ENCODE results near the gene MS4A15.
A peak's percentile ranks its signal among the peaks of the same experiment; 100 is the strongest.

MS4A15 gene

DNA sequence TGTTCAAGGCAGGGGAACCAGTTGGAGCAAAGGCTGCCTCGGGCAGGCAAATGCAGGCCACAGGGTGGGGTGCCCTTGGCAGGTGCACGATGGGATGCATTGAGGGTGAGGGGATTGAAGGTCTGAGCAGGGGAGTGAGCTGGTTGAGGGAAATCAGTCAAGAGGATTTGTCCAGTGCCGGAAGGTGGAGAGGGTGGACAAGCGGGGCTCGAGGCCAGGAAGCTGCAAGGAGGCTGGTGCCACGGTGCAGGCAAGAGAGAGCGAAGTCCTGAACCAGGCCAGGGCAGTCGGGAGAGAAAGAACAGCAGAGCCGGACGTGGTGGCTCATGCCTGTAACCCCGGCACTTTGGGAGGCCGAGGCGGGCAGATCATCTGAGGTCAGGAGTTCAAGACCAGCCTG is 18.1 kb downstream of the MS4A15 start:
- Mint-ChIP-seq H3K36me3 (ENCODE audit: insufficient read depth) (no peaks in the 10 kb centered on the region), H3K27ac (no peak overlapping the region), H3K4me3 (peak overlapping the region in 1 of 2 donors; percentile 30), H3K4me1 (ENCODE audit: low read depth in 2 of 2) (peaks cover 7 to 11% of the 10 kb centered on the region in 2 donors), H3K9me3 (no peaks in the 10 kb centered on the region), H3K27me3 (peaks cover 15 to 46% of the 10 kb centered on the region in 2 donors)
- DNase-seq (no peak), ATAC-seq (replicated peaks) (no peak)

DNA sequence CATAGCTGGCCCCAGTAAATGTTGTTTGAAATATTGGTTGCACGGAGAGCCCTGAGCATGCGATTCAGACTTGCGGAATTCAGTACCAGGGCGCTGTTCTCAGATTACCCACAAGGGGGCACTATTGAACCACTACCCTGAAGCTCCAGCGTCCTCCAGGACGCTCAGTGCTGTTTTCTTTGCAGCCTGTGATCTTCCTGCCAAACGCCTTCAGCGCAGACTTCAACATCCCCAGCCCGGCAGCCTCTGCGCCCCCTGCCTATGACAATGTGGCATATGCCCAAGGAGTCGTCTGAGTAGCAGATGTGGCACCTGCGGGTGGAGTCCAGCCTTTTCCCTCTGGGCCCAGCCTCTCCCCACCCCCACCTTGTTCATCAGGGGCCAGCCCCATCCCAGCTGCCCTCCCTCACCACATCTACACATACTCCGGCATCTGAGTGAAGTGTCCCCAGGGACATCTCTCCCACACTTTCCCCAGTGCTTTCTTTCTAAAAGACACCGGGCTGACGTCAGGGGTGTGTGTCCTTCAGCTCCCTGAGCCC is 18.8 kb downstream of the MS4A15 start:
- peaks cover 7 to 11% of the 10 kb centered on the region in 2 donors for H3K4me1 Mint-ChIP-seq (ENCODE audit: low read depth in 2 of 2)
- no peaks in the 10 kb centered on the region for H3K36me3 Mint-ChIP-seq (ENCODE audit: insufficient read depth)
- no peak overlapping the region for H3K27ac Mint-ChIP-seq
- ATAC-seq (replicated peaks), result peak; percentile 95
- H3K4me3 Mint-ChIP-seq, result no peak overlapping the region
- H3K9me3 Mint-ChIP-seq, result no peaks in the 10 kb centered on the region
- peak; percentile 66 to 80 (median 71) for DNase-seq
- H3K27me3 Mint-ChIP-seq, result peaks cover 10 to 40% of the 10 kb centered on the region in 2 donors

DNA sequence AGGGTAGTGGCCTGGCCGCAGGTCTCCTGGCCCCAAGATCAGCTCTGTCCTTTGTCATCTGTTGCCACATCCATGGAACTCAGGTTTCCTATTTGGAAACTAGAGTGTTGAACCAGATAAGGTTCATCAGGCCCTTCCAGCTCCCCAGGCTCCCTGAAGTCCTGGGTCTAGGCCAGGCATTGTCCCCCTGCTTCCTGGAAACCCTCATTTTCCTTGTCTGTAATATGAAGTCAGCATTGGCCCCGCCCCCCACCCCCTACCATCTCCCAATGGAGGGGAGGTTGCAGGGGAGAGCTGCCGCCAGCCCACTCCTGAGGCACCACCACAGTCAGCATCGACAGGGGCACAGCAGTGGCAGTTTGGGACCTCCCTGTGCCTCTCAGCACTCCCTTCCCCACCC is 19.5 kb downstream of the MS4A15 start:
- peaks cover 9 to 37% of the 10 kb centered on the region in 2 donors for H3K27me3 Mint-ChIP-seq
- H3K36me3 Mint-ChIP-seq (ENCODE audit: insufficient read depth), result no peaks in the 10 kb centered on the region
- peaks cover 7 to 11% of the 10 kb centered on the region in 2 donors for H3K4me1 Mint-ChIP-seq (ENCODE audit: low read depth in 2 of 2)
- H3K4me3 Mint-ChIP-seq, result no peak overlapping the region
- no peak overlapping the region for H3K27ac Mint-ChIP-seq
- DNase-seq (no peak), ATAC-seq (replicated peaks) (no peak)
- no peaks in the 10 kb centered on the region for H3K9me3 Mint-ChIP-seq

DNA sequence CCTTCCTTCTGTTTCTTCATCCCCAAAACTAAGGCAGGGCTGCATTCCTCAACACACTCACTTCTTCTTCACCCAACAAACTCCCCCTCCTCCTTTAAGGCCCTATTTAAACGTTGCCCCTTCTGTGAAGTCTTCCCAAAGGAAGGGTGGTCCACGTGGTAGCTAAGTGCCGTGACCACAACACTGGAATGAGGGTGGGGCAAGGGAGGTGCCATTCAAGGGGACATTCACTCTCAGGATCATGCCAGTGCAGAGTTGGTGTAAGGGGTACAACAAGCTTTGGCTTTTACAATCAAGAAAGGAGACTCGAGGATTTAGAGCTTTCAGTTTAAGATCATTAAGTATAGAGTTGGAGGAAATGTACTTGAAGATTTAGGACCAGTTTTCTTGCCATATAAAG is 20.4 kb downstream of the MS4A15 start:
- H3K36me3 Mint-ChIP-seq (ENCODE audit: insufficient read depth), result no peaks in the 10 kb centered on the region
- no peaks in the 10 kb centered on the region for H3K9me3 Mint-ChIP-seq
- H3K4me3 Mint-ChIP-seq, result no peak overlapping the region
- no peak for DNase-seq
- peaks cover 0 to 27% of the 10 kb centered on the region in 2 donors for H3K27me3 Mint-ChIP-seq
- ATAC-seq (replicated peaks), result no peak
- peaks cover 7 to 11% of the 10 kb centered on the region in 2 donors for H3K4me1 Mint-ChIP-seq (ENCODE audit: low read depth in 2 of 2)
- H3K27ac Mint-ChIP-seq, result no peak overlapping the region

DNA sequence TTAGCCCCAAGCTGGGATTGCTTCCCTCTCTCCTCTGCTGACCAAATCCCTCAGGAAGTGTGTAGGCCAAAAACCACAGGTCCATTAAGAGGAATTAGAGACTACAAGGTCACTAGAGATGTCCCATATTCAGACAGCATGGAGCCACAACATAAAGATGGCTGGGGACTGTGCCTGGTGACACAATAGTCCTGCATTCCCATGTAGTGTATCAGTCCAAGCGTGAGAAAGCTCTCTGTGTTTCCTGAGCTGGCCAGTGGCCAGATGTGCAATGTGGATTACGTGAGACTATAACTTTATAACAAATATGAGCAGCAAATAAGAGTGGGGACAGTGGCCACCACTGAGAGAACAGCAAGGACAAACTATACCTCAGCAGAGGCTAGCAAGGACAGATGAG is 20.9 kb downstream of the MS4A15 start:
- ATAC-seq (replicated peaks), result no peak
- no peak for DNase-seq
- Mint-ChIP-seq H3K4me1 (ENCODE audit: low read depth in 2 of 2) (peaks cover 7 to 11% of the 10 kb centered on the region in 2 donors), H3K27ac (no peak overlapping the region), H3K4me3 (no peak overlapping the region), H3K36me3 (ENCODE audit: insufficient read depth) (no peaks in the 10 kb centered on the region), H3K27me3 (peaks cover 0 to 23% of the 10 kb centered on the region in 2 donors), H3K9me3 (no peaks in the 10 kb centered on the region)

DNA sequence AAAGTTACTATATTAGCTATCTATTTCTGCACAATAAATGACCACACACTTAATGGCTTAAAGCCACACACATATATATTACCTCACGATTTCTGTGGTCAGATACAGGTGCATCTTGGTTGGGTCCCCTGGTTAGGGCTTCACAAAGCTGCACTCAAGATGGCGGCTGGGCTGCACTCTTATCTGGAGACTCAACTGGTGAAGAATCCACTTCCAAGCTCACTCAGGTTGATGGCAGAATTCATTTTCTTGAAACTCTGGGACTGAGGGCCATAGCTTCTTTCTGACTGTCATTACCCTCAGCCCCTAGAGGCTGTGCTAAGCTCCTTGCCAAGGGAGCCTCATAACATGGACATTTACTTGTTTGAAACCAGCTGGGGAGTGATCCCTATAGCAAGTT is 23.4 kb downstream of the MS4A15 start:
- Mint-ChIP-seq H3K27me3 (no peaks in the 10 kb centered on the region), H3K36me3 (ENCODE audit: insufficient read depth) (no peaks in the 10 kb centered on the region), H3K9me3 (no peaks in the 10 kb centered on the region), H3K4me1 (ENCODE audit: low read depth in 2 of 2) (peaks cover 0 to 3% of the 10 kb centered on the region in 2 donors), H3K27ac (no peak overlapping the region), H3K4me3 (no peak overlapping the region)
- ATAC-seq (replicated peaks) (no peak), DNase-seq (no peak)

DNA sequence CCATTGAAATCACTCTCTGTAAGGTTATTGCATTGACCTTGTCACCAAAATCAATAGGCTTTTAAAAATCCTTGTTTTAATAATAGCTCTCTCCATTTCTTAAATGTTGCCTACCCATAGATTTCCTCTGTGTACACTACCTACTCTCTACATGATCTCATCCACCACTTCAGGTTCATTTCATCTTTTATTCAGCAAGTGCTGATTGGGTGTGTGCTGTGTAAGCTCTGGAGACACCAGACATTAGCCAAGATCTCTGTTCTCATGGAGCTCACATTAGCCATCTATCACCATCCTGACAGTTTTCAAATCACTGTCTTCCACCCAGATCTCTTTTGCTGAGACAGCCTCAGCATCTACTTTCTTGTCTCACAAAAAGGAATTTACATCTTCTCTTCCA is 24.1 kb downstream of the MS4A15 start:
- H3K27ac Mint-ChIP-seq, result no peak overlapping the region
- no peaks in the 10 kb centered on the region for H3K36me3 Mint-ChIP-seq (ENCODE audit: insufficient read depth)
- no peaks in the 10 kb centered on the region for H3K27me3 Mint-ChIP-seq
- DNase-seq (no peak), ATAC-seq (replicated peaks) (no peak)
- H3K4me3 Mint-ChIP-seq, result no peak overlapping the region
- H3K9me3 Mint-ChIP-seq, result no peaks in the 10 kb centered on the region
- no peaks in the 10 kb centered on the region for H3K4me1 Mint-ChIP-seq (ENCODE audit: low read depth in 2 of 2)

DNA sequence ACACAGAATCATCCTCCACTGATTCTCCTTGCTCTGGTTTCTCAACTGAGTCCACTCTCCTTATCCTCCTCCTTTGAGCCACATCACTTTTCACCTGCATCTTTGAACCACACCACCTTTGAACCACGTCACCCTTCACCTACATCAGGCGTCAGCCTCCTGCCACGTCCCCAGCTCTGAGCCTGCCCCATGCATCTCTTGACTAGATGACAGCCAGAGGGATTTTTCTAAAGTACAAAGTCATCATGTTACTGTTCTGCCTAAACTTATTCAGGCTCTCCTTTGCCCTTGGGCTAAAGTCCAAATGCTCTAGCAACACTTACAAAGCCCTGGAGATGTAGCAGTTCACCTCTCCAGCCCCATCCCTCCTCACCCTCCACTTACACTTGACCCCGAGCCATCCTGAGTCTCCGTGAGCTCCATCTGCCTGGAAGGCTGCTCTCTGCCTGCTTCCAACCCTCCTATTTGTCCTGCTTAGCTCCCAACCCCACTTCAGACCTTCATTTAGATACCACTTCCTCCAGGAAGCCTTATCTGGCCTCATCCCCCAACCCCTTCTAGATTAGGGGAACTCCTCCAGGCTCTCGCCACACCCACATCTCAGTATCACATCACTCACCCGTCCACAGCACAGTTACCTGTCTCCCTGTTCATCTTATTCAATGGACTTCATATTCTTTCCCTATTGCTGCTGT is 24.8 kb downstream of the MS4A15 start:
- no peaks in the 10 kb centered on the region for H3K4me1 Mint-ChIP-seq (ENCODE audit: low read depth in 2 of 2)
- H3K27ac Mint-ChIP-seq, result no peak overlapping the region

DNA sequence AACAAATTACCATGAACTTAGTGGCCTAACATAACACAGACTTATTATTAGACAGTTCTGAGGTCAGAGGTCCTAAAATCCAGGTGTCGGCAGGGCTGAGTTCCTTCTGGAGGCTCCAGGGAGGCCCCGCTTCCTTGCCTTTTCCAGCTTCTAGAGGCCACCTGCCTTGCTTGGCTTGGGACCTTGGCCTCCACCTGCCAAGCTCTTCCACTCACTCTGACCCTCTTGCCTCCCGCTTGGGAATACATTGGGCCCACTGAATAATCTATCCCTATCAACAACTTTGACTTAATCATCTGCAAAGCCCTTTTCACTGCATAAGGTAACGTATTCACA is 25.3 kb downstream of the MS4A15 start:
- no peaks in the 10 kb centered on the region for H3K9me3 Mint-ChIP-seq
- no peak overlapping the region for H3K27ac Mint-ChIP-seq
- no peaks in the 10 kb centered on the region for H3K27me3 Mint-ChIP-seq
- no peaks in the 10 kb centered on the region for H3K4me1 Mint-ChIP-seq (ENCODE audit: low read depth in 2 of 2)
- no peak overlapping the region for H3K4me3 Mint-ChIP-seq
- ATAC-seq (replicated peaks) (no peak), DNase-seq (no peak)
- H3K36me3 Mint-ChIP-seq (ENCODE audit: insufficient read depth), result no peaks in the 10 kb centered on the region

More for the DNA sequence above, 24.8 kb downstream of the MS4A15 start:
- ATAC-seq (replicated peaks), result no peak
- Mint-ChIP-seq H3K36me3 (ENCODE audit: insufficient read depth) (no peaks in the 10 kb centered on the region), H3K9me3 (no peaks in the 10 kb centered on the region), H3K4me3 (no peak overlapping the region), H3K27me3 (no peaks in the 10 kb centered on the region)
- DNase-seq, result no peak

DNA sequence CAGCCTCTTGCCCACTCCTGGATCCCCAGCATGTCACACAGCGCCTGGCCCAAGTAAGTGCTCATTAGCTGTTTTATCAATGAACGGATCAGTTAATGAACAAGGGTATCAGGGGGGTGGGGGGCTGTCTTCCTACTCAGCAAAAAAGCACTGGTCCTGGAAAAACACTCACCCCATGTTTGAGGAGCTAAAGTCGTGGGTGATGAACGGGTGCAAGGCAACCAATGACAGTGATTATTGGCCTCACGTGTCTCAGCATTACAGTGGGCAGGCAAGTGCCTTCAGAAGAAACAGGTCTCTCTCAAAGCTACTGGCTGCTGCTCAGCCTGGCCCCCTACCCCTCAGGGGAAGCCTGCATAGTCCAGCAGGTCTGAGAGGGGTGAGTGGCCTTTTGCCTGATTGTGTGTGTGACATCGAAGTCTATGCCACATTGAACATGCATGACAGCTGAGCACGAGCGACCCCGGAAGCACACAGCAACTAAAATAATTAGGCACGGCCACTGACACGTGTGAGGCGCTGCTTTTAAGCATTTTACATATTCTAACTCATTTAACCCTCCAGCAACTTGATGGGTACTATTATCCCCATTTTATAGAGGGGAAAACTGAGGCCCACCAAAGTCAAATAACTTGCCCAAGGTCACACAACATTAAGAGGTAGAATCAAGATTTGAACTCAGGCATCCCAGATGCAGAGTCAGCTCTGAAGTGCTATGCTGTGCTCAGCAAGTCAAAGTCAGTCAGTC is 25.9 kb downstream of the MS4A15 start:
- no peaks in the 10 kb centered on the region for H3K27me3 Mint-ChIP-seq
- ATAC-seq (replicated peaks) (no peak), DNase-seq (no peak)
- H3K36me3 Mint-ChIP-seq (ENCODE audit: insufficient read depth), result no peaks in the 10 kb centered on the region
- H3K27ac Mint-ChIP-seq, result no peak overlapping the region
- no peak overlapping the region for H3K4me3 Mint-ChIP-seq
- H3K4me1 Mint-ChIP-seq (ENCODE audit: low read depth in 2 of 2), result no peaks in the 10 kb centered on the region
- H3K9me3 Mint-ChIP-seq, result no peaks in the 10 kb centered on the region

DNA sequence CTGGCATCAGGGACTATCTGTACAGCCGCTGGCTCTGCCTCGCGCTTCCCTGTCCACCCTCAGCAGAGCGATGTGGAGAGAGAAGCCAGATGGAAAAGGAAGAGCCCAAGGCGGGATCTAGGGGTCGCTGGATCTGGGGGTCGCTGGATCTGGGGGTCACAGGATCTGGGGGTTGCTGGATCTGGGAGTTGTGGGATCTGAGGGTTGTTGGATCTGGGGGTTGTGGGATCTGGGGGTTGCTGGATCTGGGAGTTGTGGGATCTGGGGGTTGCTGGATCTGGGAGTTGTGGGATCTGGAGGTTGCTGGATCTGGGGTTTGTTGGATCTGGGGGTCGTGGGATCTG is 26.4 kb downstream of the MS4A15 start:
- DNase-seq (no peak), ATAC-seq (replicated peaks) (no peak)
- Mint-ChIP-seq H3K4me3 (no peak overlapping the region), H3K9me3 (no peaks in the 10 kb centered on the region), H3K4me1 (ENCODE audit: low read depth in 2 of 2) (no peaks in the 10 kb centered on the region), H3K27ac (no peak overlapping the region), H3K27me3 (no peaks in the 10 kb centered on the region), H3K36me3 (ENCODE audit: insufficient read depth) (no peaks in the 10 kb centered on the region)

DNA sequence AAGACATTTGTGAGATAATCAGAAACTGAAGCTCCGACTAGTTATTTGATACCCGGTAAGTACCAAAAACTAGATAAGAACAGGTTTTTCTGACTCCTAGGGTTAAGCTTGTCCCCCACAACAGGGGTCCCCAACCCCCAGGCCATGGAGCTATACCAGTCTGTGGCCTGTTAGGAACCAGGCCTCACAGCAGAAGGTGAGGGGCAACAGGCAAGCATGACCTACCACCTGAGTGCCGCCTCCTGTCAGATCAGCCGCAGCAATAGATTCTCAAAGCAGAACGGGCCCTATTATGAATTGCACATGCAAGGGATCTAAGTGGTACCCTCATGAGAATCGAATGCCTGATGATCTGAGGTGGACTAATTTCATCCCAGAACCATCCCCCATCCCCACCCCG is 27.2 kb downstream of the MS4A15 start:
- Mint-ChIP-seq H3K4me1 (ENCODE audit: low read depth in 2 of 2) (no peaks in the 10 kb centered on the region), H3K36me3 (ENCODE audit: insufficient read depth) (no peaks in the 10 kb centered on the region), H3K4me3 (no peak overlapping the region), H3K27me3 (no peaks in the 10 kb centered on the region), H3K9me3 (no peaks in the 10 kb centered on the region), H3K27ac (no peak overlapping the region)
- DNase-seq (no peak), ATAC-seq (replicated peaks) (no peak)

DNA sequence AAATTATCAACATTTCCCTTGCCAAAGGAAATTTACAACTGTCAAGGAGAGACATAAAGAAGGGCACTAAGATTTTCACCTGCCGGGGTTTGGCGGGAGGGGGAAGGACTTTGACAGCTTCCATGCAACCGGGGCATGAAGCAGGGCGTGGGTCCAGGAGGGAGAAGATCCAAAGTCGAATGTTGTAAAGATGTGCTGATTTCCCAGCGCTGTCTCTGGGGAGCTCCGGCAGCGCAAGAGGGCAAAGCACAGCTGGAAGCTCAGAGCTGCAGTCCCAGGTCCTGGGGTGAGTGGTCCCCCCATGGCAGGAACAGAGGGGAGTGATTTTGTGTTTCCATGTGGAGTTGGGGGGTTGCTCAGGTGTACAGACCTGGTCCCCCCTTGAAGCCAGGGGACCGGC is 28.5 kb downstream of the MS4A15 start, which contains the start of gene MS4A10:
MS4A10 (plus strand) TSS at position 198 of the 400 bp plus-strand sequence. CDS start 5,003 bp downstream, outside the sequence.
- Mint-ChIP-seq H3K27me3 (no peaks in the 10 kb centered on the region), H3K27ac (no peak within 1 kb of the TSS)

DNA sequence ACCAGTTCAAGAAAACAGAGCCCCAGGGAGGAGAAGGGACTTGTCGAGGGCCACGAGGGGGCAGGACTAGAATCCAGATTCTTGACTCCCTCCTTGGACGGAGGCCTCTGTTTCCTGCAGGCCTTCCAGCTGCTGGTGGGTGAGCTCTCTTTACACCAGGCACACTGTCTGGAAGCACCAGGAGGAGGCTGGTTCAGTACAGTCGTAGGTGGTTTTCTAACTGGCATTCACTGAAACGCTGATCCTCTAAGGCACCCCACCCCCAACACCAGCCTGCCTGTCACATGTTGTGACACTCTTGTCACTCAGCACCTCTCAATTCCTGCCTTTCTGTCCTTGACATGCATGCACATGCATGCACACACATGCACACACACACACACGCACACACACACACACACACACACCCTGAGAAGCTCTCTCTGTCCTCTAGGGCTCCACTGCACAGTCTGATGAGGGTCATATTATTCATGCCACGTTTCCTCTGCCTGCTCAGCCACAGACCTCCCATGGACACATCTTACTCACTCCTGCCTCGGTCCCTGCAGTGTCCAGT is 29.2 kb downstream of the MS4A15 start:
- Mint-ChIP-seq H3K36me3 (ENCODE audit: insufficient read depth) (no peaks in the 10 kb centered on the region), H3K4me1 (ENCODE audit: low read depth in 2 of 2) (no peaks in the 10 kb centered on the region), H3K27ac (no peak overlapping the region), H3K9me3 (no peaks in the 10 kb centered on the region), H3K27me3 (no peaks in the 10 kb centered on the region), H3K4me3 (no peak overlapping the region)
- no peak for DNase-seq
- ATAC-seq (replicated peaks), result no peak

More for the DNA sequence above, 28.5 kb downstream of the MS4A15 start, which contains the start of gene MS4A10:
- DNase-seq (no peak), ATAC-seq (replicated peaks) (no peak)
- Mint-ChIP-seq H3K4me3 (no peak within 1 kb of the TSS), H3K9me3 (no peaks in the 10 kb centered on the region), H3K36me3 (ENCODE audit: insufficient read depth) (no peaks in the 10 kb centered on the region), H3K4me1 (ENCODE audit: low read depth in 2 of 2) (no peaks in the 10 kb centered on the region)
